ENCODE data around the gene FAM136A.
"Not testable (repeated sequence)": the region's sequence is repeated elsewhere in the genome, so short reads cannot be mapped to it uniquely, and the experiment has no call there.

The FAM136A gene

GRCh38 chr2:70297828-70298227 lies 4.0 kb downstream of the FAM136A start:
- not testable (repeated sequence) for DNase-seq (ENCODE audit: low read depth, low spot score)

- DNase-seq (ENCODE audit: low read depth, low spot score) = no peak
Observed at GRCh38 chr2:70283500-70284191, 18.2 kb downstream of the FAM136A start.

GRCh38 chr2:70282439-70282838 lies 19.4 kb downstream of the FAM136A start:
- DNase-seq (ENCODE audit: low read depth, low spot score) = no peak

- DNase-seq (ENCODE audit: low read depth, low spot score) = no peak
Observed at GRCh38 chr2:70280242-70280798, 21.5 kb downstream of the FAM136A start.

GRCh38 chr2:70270323-70270722 lies 31.5 kb downstream of the FAM136A start:
- DNase-seq (ENCODE audit: low read depth, low spot score) = no peak

- DNase-seq (ENCODE audit: low read depth, low spot score) = not testable (repeated sequence)
Observed at GRCh38 chr2:70269422-70270302, 32.2 kb downstream of the FAM136A start.

- DNase-seq (ENCODE audit: low read depth, low spot score) = not testable (repeated sequence)
Observed at GRCh38 chr2:70266925-70267324, 34.9 kb downstream of the FAM136A start.

GRCh38 chr2:70261501-70261900 lies 40.4 kb downstream of the FAM136A start:
- DNase-seq (ENCODE audit: low read depth, low spot score) = no peak

GRCh38 chr2:70258532-70258875 lies 43.4 kb downstream of the FAM136A start:
- peak; percentile 61 for DNase-seq (ENCODE audit: low read depth, low spot score)

GRCh38 chr2:70255637-70256314 lies 46.1 kb downstream of the FAM136A start:
- DNase-seq (ENCODE audit: low read depth, low spot score) = no peak

- DNase-seq (ENCODE audit: low read depth, low spot score) = no peak
Observed at GRCh38 chr2:70250434-70250833, 51.4 kb downstream of the FAM136A start.

GRCh38 chr2:70248181-70248847 lies 53.6 kb downstream of the FAM136A start, which contains the start of gene TIA1:
TSS of gene TIA1 (minus strand) at chr2:70248628. CDS start at chr2:70248430, 198 bp downstream.
- DNase-seq (ENCODE audit: low read depth, low spot score) = peak; percentile 89

GRCh38 chr2:70247364-70248180 lies 54.3 kb downstream of the FAM136A start:
- DNase-seq (ENCODE audit: low read depth, low spot score) = no peak

Data from brain pericyte (primary cell).